Testis (tissue), 3 donors: ENCODE data around the gene ATP13A2. TPM values are rescaled to one million over a fixed set of nuclear protein-coding genes. Genes with fewer than 3 reads are reported as not detected.

Source experiments
- DNase-seq: peaks from one replicate; pipeline ENCODE4 v3.0.0-alpha.2; 2019
- H3K27ac ChIP-seq, 2 donors: fragments of 200-600 bp; sonication (generic); one replicate each; pipeline ENCODE4 v1.5.1; 2019
- H3K27me3 ChIP-seq: fragments of 200-600 bp; sonication (generic); one replicate; pipeline ENCODE4 v1.5.1; 2019
- H3K36me3 ChIP-seq: fragments of 200-600 bp; sonication (generic); one replicate; pipeline ENCODE4 v1.5.1; 2017; ENCODE audit warnings: low read depth; ENCODE audit errors: missing control alignments
- H3K4me1 ChIP-seq: fragments of 200-600 bp; sonication (generic); one replicate; pipeline ENCODE4 v1.5.1; 2019
- H3K4me3 ChIP-seq, 2 donors: fragments of 200-600 bp; sonication (generic); one replicate each; pipeline ENCODE4 v1.5.1; 2017 to 2019
- H3K9me3 ChIP-seq: fragments of 200-600 bp; sonication (generic); one replicate; pipeline ENCODE4 v1.5.1; 2017
- POLR2A ChIP-seq: fragments of 450-650 bp; IDR thresholded peaks from one replicate; pipeline ENCODE4 v1.6.1; 2017; ENCODE audit warnings: antibody characterized with exemption, mild to moderate bottlenecking, moderate library complexity
- WGBS, 2 donors: methylation state at CpG; one replicate each; pipeline ENCODE4 v1.1.5; 2018; 5-methylcytosine and 5-hydroxymethylcytosine counted together
- intact Hi-C: fragments of 100-400 bp; cut with DNase I; formaldehyde crosslinking; loops from one replicate; pipeline ENCODE4 v1.15.1; 2023; ENCODE audit warnings: low total_unique reads
- polyA plus RNA-seq: library from polyadenylated mRNA; stranded (reverse); fragments of 350-450 nt; fragmentation: Illumina TruSeq; extraction: RNeasy Lipid Tissue Mini Kit (QIAGEN cat#74804); gene quantifications from one replicate; pipeline ENCODE4 v1.2.3, GENCODE V29; 2014; ENCODE audit warnings: low read depth, low replicate concordance; ENCODE audit not compliant: insufficient read depth
- total RNA-seq, 2 donors: library from RNA; depleted of rRNA; stranded (reverse); fragments of >200 nt; gene quantifications; one replicate each; pipeline ENCODE4 v1.2.3, GENCODE V29; 2016
- TF ChIP-seq, protein P1 (sequence below), 3 experiments: fragments of 450-650 bp in 2 of 3; fragments of 200-600 bp in 1 of 3; sonication (generic) in 1 of 3; IDR thresholded peaks; one replicate each; pipeline ENCODE4 v1.5.1; 2016 to 2019; ENCODE audit warnings: antibody characterized with exemption in 3 of 3, mild to moderate bottlenecking in 2 of 3, moderate library complexity in 1 of 3

Gene ATP13A2
- total and polyA plus RNA-seq, 3 donors from 2014 or later: 36.9 to 45.6 (median 42.4) TPM

DNA sequence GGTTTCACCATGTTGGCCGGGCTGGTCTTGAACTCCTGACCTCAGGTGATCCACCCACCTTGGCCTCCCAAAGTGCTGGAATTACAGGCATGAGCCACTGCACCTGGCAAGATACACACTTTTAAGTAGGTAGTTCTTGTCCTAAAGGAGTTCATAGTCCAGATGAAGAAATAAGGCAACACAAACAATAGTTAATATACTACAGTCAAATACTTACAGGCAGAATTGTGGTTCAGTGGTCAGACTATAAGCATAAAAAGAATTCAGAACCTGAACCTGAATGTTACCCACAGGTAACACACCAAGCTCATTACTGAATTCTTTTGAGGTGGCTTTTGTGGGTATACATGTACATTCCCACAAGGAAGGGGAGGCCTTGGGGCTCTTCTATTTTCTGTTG is 40.3 kb upstream of the ATP13A2 start:
- DNase-seq: no peak
- Histone ChIP-seq H3K9me3 (no peaks in the 10 kb centered on the region), H3K4me1 (peaks cover 16% of the 10 kb centered on the region), H3K4me3 (no peak overlapping the region), H3K36me3 (no peaks in the 10 kb centered on the region), H3K27me3 (no peaks in the 10 kb centered on the region), H3K27ac (no peak overlapping the region)
- intact Hi-C loops: no loop called here
- no peak for TF ChIP-seq POLR2A
- TF ChIP-seq, protein P1, sequence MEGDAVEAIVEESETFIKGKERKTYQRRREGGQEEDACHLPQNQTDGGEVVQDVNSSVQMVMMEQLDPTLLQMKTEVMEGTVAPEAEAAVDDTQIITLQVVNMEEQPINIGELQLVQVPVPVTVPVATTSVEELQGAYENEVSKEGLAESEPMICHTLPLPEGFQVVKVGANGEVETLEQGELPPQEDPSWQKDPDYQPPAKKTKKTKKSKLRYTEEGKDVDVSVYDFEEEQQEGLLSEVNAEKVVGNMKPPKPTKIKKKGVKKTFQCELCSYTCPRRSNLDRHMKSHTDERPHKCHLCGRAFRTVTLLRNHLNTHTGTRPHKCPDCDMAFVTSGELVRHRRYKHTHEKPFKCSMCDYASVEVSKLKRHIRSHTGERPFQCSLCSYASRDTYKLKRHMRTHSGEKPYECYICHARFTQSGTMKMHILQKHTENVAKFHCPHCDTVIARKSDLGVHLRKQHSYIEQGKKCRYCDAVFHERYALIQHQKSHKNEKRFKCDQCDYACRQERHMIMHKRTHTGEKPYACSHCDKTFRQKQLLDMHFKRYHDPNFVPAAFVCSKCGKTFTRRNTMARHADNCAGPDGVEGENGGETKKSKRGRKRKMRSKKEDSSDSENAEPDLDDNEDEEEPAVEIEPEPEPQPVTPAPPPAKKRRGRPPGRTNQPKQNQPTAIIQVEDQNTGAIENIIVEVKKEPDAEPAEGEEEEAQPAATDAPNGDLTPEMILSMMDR (IDR thresholded peaks at IDR 0.05): no peak
- 67 to 79% methylated on average over 1 of the region's 1 CpG for WGBS, 2 donors

DNA sequence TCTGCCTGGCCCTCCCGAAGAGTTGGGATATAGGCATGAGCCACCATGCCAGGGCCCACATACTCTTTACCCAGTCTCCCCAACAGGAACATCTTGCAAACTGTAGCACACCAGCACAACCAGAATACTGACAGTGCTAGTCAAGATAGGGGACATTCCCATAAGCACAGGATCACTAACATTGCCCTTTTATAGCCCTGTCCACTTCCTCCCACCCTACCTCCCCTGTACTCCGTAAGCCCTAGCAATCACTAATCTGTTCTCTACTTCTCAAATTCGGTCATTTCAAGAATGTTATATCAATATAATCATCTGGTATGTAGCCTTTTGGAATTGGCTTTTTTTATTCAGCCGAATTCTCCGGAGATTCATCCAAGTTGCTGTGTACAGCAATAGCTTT is 36.2 kb upstream of the ATP13A2 start:
- no peak for DNase-seq
- TF ChIP-seq POLR2A: no peak
- TF ChIP-seq, protein P1 (IDR thresholded peaks at IDR 0.05): no peak
- Histone ChIP-seq H3K27me3 (no peaks in the 10 kb centered on the region), H3K27ac (no peak overlapping the region), H3K4me3 (no peak overlapping the region), H3K4me1 (peaks cover 16% of the 10 kb centered on the region), H3K36me3 (no peaks in the 10 kb centered on the region), H3K9me3 (no peaks in the 10 kb centered on the region)
- WGBS, 2 donors: 72 to 81% methylated on average over 5 of the region's 5 CpGs
- intact Hi-C loops: no loop called here

DNA sequence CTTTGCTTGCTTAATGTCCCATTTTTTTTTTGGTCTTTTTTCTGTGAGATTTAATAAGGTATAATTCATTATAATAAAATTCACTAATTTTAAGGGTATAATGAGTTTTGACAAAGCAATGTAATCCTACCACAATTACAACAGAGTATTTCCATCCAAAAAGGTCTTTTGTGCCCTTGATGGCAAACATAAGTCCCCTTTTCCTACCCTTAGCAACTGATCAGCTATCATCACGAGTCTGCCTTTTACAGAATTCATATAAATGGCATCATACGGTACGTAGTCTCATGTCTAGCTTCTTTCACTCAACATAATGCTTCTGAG is 34.6 kb upstream of the ATP13A2 start:
- no peak overlapping the region for H3K27ac ChIP-seq
- no peak overlapping the region for H3K4me3 ChIP-seq

DNA sequence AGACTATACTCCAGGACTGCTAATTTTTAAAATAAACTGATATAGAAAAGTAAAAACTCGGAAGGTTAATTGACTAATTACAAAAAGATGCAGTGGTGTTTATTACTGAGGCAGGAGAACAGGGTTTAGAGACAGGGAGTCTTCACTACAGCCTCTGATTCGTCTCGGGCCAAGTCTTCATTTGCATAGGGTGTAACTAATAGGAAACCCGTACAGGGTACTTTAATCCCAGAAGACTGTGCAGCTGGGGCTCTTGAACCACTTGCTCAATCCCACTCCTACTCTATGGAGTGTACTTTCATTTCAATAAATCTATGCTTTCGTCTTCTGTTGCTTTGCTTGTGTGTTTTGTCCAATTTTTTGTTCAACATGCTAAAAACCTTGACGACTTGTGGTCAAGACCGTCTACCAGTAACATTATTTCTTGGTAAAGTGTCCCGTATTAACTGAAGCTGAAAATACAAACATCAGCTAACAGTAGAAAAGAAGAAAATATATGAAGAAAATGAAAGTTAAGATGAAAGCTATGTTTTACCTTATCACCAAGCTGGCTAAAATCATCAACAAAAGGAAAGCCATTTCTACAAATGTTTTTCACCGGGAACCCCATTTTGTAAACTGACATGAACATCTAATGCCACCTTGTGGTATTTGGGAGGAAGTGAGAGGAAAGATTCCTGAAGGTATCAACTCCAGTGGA is 34.1 kb upstream of the ATP13A2 start:
- intact Hi-C loops: no loop called here
- Histone ChIP-seq H3K27me3 (no peaks in the 10 kb centered on the region), H3K4me1 (peaks cover 8% of the 10 kb centered on the region), H3K4me3 (no peak overlapping the region), H3K9me3 (no peaks in the 10 kb centered on the region), H3K36me3 (no peaks in the 10 kb centered on the region), H3K27ac (peak overlapping the region in 1 of 2 donors; percentile 7)
- TF ChIP-seq, protein P1 (IDR thresholded peaks at IDR 0.05): peak; percentile 66 to 89 (median 69)
- TF ChIP-seq POLR2A: no peak
- WGBS, 2 donors: 24 to 42% methylated on average over 9 of the region's 9 CpGs
- DNase-seq: peak; percentile 52

More for the DNA sequence above, 34.6 kb upstream of the ATP13A2 start:
- no peak for TF ChIP-seq POLR2A
- TF ChIP-seq, protein P1 (IDR thresholded peaks at IDR 0.05): no peak
- H3K9me3 ChIP-seq: no peaks in the 10 kb centered on the region
- H3K36me3 ChIP-seq: no peaks in the 10 kb centered on the region
- no peak for DNase-seq
- H3K4me1 ChIP-seq: peaks cover 8% of the 10 kb centered on the region
- 65 to 67% methylated on average over 3 of the region's 3 CpGs for WGBS, 2 donors
- intact Hi-C loops: no loop called here
- no peaks in the 10 kb centered on the region for H3K27me3 ChIP-seq

DNA sequence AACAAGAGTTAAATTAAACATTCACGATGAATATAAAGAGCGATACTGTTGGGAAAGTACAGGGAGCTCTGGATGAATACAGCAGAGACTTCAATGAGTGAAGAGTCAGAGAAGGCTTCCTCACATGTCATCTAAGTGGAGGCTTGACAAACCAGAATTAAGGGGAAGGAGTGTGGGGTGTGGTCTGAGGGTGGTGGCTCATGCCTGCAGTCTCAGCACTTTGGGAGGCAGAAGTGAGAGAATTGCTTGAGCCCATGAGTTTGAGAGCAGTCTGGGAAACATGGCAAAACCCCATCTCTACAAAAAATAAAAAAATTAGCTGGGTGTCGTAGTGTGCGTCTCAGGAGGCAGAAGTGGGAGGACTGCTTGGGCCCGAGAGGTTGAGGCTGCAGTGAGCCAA is 33.4 kb upstream of the ATP13A2 start:
- no peak for DNase-seq
- Histone ChIP-seq H3K4me1 (peaks cover 8% of the 10 kb centered on the region), H3K27me3 (no peaks in the 10 kb centered on the region), H3K9me3 (no peaks in the 10 kb centered on the region), H3K4me3 (no peak overlapping the region), H3K36me3 (no peaks in the 10 kb centered on the region), H3K27ac (no peak overlapping the region)
- intact Hi-C loops: no loop called here
- 33 to 53% methylated on average over 5 of the region's 5 CpGs for WGBS, 2 donors
- TF ChIP-seq, protein P1 (IDR thresholded peaks at IDR 0.05): no peak
- no peak for TF ChIP-seq POLR2A
